ENCODE data around the gene PCLO.
"Not testable (repeated sequence)": the region's sequence is repeated elsewhere in the genome, so short reads cannot be mapped to it uniquely, and the experiment has no call there.

DNA sequence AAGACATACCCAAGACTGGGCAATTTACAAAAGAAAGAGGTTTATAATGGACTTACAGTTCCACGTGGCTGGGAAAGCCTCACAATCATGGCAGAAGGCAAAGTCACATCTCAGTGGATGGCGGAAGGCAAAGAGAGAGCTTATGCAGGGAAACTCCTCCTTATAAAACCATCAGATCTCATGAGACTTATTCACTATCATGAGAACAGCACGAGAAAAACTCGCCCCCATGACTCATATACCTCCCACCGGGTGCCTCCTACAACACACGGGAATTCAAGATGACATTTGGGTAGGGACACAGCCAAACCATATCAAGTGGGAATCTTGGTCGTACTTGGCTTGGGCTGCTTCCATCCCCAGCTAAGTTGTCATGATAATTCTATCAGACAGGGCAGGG lies 268.3 kb downstream of the PCLO start:
- TF ChIP-seq CTCF, POLR2A (IDR thresholded peaks at IDR 0.05): not testable (repeated sequence)
